Astrocyte (in vitro differentiated cells and primary cell): ENCODE results near the gene NSD1.

Experiments
- CTCF ChIP-seq: IDR thresholded peaks from 2 replicates; pipeline ENCODE4 v1.5.1; 2011; ENCODE audit warnings: low read depth, mild to moderate bottlenecking, inconsistent platforms, low read length, moderate library complexity; ENCODE audit not compliant: insufficient read depth
- EZH2 ChIP-seq: IDR thresholded peaks from 2 replicates; pipeline ENCODE4 v1.6.1; 2012; ENCODE audit warnings: mild to moderate bottlenecking, low read length, inconsistent platforms; ENCODE audit not compliant: insufficient read depth

DNA sequence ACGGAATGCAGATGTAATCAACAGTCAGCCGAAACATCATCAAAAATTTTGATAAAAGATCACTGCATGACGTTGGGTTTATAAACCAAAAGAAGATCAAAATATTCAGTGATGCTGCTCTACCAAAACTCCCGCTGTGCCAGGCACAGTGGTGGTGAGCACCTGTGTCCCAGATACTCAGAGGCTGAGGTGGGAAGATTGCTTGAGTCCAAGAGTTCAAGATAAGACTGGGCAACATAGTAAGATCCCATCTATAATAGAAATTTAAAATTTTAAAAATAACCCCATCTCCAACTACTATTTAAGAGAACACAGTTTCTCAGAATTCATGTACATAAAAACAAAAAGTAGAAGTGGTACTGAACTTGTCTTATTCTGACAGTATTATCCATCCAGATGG, 214.1 kb downstream of the NSD1 start:
- TF ChIP-seq CTCF, result no peak
- no peak for TF ChIP-seq EZH2
